HepG2 (cell line): ENCODE data around the gene NAE1. TPM values are rescaled to one million over a fixed set of nuclear protein-coding genes. Genes with fewer than 3 reads are reported as not detected.

Experiments used
- CBFB ChIP-seq: sonication (generic); formaldehyde crosslinking; IDR thresholded peaks from 2 replicates; pipeline ENCODE4 v1.4.0; 2020; ENCODE audit warnings: missing genetic modification reagents
- ELF4 ChIP-seq: sonication (generic); formaldehyde crosslinking; IDR thresholded peaks from 2 replicates; pipeline ENCODE4 v1.5.0; 2020; ENCODE audit warnings: missing genetic modification reagents, mild to moderate bottlenecking, moderate library complexity, borderline replicate concordance
- KLF12 ChIP-seq: sonication (generic); formaldehyde crosslinking; IDR thresholded peaks from 2 replicates; pipeline ENCODE4 v1.4.0; 2020; ENCODE audit warnings: missing genetic modification reagents, borderline replicate concordance
- KLF13 ChIP-seq: sonication (generic); formaldehyde crosslinking; IDR thresholded peaks from 2 replicates; pipeline ENCODE4 v1.4.0; 2020; ENCODE audit warnings: mild to moderate bottlenecking, missing genetic modification reagents
- MBD4 ChIP-seq: IDR thresholded peaks from 2 replicates; pipeline ENCODE4 v1.6.1; 2012; ENCODE audit warnings: low read length, inconsistent platforms, borderline replicate concordance
- RXRA ChIP-seq: sonication (generic); formaldehyde crosslinking; IDR thresholded peaks from 2 replicates; pipeline ENCODE4 v1.5.1; 2020; ENCODE audit warnings: missing genetic modification reagents
- SOX6 ChIP-seq, 2 experiments: fragments of 450-650 bp in 1 of 2; sonication (generic) in 1 of 2; formaldehyde crosslinking in 1 of 2; IDR thresholded peaks; 2 replicates each; pipeline versions ENCODE4 v1.4.0 to v1.6.1; 2017 to 2020; ENCODE audit warnings: antibody characterized with exemption in 1 of 2, mild to moderate bottlenecking in 1 of 2, missing genetic modification reagents in 1 of 2
- ZBTB21 ChIP-seq: sonication (generic); formaldehyde crosslinking; IDR thresholded peaks from 2 replicates; pipeline ENCODE4 v1.4.0; 2020; ENCODE audit warnings: missing genetic modification reagents
- ZNF143 ChIP-seq: sonication (generic); formaldehyde crosslinking; IDR thresholded peaks from 2 replicates; pipeline ENCODE4 v1.4.0; 2020; ENCODE audit warnings: missing genetic modification reagents
- ZNF501 ChIP-seq: sonication (generic); formaldehyde crosslinking; IDR thresholded peaks from 2 replicates; pipeline ENCODE4 v1.5.1; 2020; ENCODE audit warnings: mild to moderate bottlenecking, moderate library complexity, missing genetic modification reagents
- ZNF546 ChIP-seq: sonication (generic); formaldehyde crosslinking; conservative IDR thresholded peaks from 2 replicates; pipeline ENCODE4 v1.8.1; 2023; ENCODE audit warnings: mild to moderate bottlenecking, missing genetic modification reagents
- polyA plus RNA-seq, 8 experiments: library from polyadenylated mRNA; depleted of rRNA in 3 of 8; stranded (reverse) in 7 of 8; unstranded in 1 of 8; fragments of >200 nt; fragmentation: Illumina TruSeq in 4 of 8; extraction: Trizol in 4 of 8; gene quantifications; 2 replicates each; pipeline versions ENCODE4 v1.2.1 to v1.2.3, GENCODE V29; 2011 to 2016; ENCODE audit warnings: low read depth in 4 of 8, missing spikeins in 1 of 8, mixed read lengths in 1 of 8; ENCODE audit not compliant: insufficient read depth in 1 of 8
- total RNA-seq, 5 experiments: library from RNA; depleted of rRNA; stranded (reverse); fragments of >200 nt; fragmentation: Illumina TruSeq; extraction: Trizol; gene quantifications; 2 replicates each; pipeline ENCODE4 v1.2.3, GENCODE V29; 2016; ENCODE audit warnings: low read depth in 1 of 5
- TF ChIP-seq, protein P1 (sequence below): sonication (generic); formaldehyde crosslinking; IDR thresholded peaks from 2 replicates; pipeline ENCODE4 v1.8.0; 2022; ENCODE audit warnings: mild to moderate bottlenecking, missing genetic modification reagents, moderate library complexity
- TF ChIP-seq, protein P2 (sequence below): sonication (generic); formaldehyde crosslinking; IDR thresholded peaks from 2 replicates; pipeline ENCODE4 v1.8.1; 2023; ENCODE audit warnings: mild to moderate bottlenecking, inconsistent platforms, moderate library complexity, missing genetic modification reagents, borderline replicate concordance
- TF ChIP-seq, protein P3 (sequence below): sonication (generic); formaldehyde crosslinking; IDR thresholded peaks from 2 replicates; pipeline ENCODE4 v1.4.0; 2020; ENCODE audit warnings: missing genetic modification reagents
- TF ChIP-seq, protein P4 (sequence below): sonication (generic); formaldehyde crosslinking; IDR thresholded peaks from 2 replicates; pipeline ENCODE4 v1.5.0; 2020; ENCODE audit warnings: mild to moderate bottlenecking, missing genetic modification reagents
- TF ChIP-seq, protein P5 (sequence below): sonication (generic); formaldehyde crosslinking; IDR thresholded peaks from 2 replicates; pipeline ENCODE4 v1.4.0; 2020; ENCODE audit warnings: missing genetic modification reagents

NAE1 gene
- total and polyA plus RNA-seq, 2 of the 13 experiments (the other 11 are each of a cell fraction or from before 2014, with no cell fraction given): 95.7 to 206 TPM

DNA sequence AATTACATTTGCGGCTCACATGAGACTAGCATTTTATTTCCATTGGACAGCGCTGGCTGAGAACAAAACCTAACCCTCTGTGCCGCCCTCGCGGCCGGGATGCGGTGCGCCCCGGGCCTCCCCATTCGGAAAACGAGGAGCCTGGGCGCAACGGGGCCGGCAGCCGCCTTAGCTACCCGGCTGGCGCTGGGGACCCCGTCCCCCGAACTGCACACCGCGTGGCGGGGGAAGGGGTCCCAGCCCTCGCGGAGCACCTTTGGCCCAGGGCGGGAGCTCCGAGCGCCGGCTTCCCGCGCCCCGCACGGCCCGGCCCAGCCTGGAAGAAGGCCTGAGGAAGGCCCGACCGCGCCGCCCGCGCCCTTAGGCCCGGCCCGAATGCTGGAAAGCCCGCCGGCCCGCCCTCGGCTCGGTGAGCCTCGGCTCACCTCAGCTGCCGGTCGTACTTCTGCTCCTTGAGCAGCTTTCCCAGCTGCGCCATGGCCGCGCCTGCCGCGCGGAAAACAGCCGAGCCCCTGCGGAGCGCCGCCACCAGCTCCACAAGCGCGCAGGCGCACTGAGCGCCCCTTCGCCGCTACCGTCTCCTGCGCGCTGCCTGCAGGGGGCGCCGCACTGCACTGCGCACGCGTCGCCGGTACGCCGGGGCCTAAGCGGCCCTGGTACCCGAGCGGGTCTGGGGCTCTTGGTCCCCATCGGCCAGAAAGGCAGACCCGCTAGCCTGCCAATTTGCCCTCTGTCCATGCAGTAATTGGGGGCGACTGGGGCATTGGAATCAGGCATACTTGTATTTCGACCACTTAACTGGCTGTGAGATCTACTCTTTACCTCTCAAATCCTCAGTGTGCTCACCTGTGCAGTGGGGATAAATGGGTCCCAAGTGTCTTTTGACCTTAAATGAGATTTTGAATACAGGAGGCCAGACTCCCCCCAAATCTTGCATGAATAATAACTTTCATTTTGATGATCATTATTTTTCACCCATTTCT, at the start of gene NAE1 (continued):
- TF ChIP-seq, protein P1, sequence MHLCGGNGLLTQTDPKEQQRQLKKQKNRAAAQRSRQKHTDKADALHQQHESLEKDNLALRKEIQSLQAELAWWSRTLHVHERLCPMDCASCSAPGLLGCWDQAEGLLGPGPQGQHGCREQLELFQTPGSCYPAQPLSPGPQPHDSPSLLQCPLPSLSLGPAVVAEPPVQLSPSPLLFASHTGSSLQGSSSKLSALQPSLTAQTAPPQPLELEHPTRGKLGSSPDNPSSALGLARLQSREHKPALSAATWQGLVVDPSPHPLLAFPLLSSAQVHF (CRISPR knock-in tag): no peak; the same call in 1 of the 2 replicates
- TF ChIP-seq MBD4 (no peak), ZNF143 (CRISPR knock-in tag) (peak; percentile 69), ZBTB21 (CRISPR knock-in tag) (no peak), KLF13 (CRISPR knock-in tag) (peak; percentile 83), KLF12 (CRISPR knock-in tag) (peak; percentile 92), ZNF501 (CRISPR knock-in tag) (peak; percentile 96), SOX6 (IDR thresholded peaks at IDR 0.05) (no peak), SOX6 (CRISPR knock-in tag; IDR thresholded peaks at IDR 0.05) (peak; percentile 60; the same call in 1 of the 2 replicates), ELF4 (CRISPR knock-in tag) (0 out of 2 replicates have a peak, but pooled peaks have one; percentile 2), RXRA (CRISPR knock-in tag) (no peak; the same call in 1 of the 2 replicates), ZNF546 (CRISPR knock-in tag) (peak; percentile 90; the same call in 1 of the 2 replicates), CBFB (CRISPR knock-in tag) (peak; percentile 76; the same call in 1 of the 2 replicates)
- TF ChIP-seq, protein P2, sequence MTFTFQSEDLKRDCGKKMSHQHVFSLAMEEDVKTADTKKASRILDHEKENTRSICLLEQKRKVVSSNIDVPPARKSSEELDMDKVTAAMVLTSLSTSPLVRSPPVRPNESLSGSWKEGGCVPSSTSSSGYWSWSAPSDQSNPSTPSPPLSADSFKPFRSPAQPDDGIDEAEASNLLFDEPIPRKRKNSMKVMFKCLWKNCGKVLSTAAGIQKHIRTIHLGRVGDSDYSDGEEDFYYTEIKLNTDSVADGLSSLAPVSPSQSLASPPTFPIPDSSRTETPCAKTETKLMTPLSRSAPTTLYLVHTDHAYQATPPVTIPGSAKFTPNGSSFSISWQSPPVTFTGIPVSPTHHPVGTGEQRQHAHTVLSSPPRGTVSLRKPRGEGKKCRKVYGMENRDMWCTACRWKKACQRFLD (CRISPR knock-in tag): peak; percentile 97; the same call in 1 of the 2 replicates
- TF ChIP-seq, protein P3, sequence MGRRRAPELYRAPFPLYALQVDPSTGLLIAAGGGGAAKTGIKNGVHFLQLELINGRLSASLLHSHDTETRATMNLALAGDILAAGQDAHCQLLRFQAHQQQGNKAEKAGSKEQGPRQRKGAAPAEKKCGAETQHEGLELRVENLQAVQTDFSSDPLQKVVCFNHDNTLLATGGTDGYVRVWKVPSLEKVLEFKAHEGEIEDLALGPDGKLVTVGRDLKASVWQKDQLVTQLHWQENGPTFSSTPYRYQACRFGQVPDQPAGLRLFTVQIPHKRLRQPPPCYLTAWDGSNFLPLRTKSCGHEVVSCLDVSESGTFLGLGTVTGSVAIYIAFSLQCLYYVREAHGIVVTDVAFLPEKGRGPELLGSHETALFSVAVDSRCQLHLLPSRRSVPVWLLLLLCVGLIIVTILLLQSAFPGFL (CRISPR knock-in tag): peak; percentile 91; the same call in 1 of the 2 replicates
- TF ChIP-seq, protein P4, sequence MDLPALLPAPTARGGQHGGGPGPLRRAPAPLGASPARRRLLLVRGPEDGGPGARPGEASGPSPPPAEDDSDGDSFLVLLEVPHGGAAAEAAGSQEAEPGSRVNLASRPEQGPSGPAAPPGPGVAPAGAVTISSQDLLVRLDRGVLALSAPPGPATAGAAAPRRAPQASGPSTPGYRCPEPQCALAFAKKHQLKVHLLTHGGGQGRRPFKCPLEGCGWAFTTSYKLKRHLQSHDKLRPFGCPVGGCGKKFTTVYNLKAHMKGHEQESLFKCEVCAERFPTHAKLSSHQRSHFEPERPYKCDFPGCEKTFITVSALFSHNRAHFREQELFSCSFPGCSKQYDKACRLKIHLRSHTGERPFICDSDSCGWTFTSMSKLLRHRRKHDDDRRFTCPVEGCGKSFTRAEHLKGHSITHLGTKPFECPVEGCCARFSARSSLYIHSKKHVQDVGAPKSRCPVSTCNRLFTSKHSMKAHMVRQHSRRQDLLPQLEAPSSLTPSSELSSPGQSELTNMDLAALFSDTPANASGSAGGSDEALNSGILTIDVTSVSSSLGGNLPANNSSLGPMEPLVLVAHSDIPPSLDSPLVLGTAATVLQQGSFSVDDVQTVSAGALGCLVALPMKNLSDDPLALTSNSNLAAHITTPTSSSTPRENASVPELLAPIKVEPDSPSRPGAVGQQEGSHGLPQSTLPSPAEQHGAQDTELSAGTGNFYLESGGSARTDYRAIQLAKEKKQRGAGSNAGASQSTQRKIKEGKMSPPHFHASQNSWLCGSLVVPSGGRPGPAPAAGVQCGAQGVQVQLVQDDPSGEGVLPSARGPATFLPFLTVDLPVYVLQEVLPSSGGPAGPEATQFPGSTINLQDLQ (CRISPR knock-in tag): peak; percentile 87; the same call in 1 of the 2 replicates
- TF ChIP-seq, protein P5, sequence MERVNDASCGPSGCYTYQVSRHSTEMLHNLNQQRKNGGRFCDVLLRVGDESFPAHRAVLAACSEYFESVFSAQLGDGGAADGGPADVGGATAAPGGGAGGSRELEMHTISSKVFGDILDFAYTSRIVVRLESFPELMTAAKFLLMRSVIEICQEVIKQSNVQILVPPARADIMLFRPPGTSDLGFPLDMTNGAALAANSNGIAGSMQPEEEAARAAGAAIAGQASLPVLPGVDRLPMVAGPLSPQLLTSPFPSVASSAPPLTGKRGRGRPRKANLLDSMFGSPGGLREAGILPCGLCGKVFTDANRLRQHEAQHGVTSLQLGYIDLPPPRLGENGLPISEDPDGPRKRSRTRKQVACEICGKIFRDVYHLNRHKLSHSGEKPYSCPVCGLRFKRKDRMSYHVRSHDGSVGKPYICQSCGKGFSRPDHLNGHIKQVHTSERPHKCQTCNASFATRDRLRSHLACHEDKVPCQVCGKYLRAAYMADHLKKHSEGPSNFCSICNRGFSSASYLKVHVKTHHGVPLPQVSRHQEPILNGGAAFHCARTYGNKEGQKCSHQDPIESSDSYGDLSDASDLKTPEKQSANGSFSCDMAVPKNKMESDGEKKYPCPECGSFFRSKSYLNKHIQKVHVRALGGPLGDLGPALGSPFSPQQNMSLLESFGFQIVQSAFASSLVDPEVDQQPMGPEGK (CRISPR knock-in tag): no peak
